Stimulated activated CD4-positive, alpha-beta T cell treated with anti-CD3 and anti-CD28 coated beads, Interleukin-4, amount 100 ng/mL, for 1 hour (primary cell): ENCODE data around the gene SLC31A2.

Experiments
- DNase-seq: peaks from one replicate; pipeline ENCODE4 v3.0.0-alpha.2; 2020

The SLC31A2 gene

GRCh38 chr9:113187929-113188595 is 37.3 kb downstream of the SLC31A2 start:
- DNase-seq, result no peak

DNA sequence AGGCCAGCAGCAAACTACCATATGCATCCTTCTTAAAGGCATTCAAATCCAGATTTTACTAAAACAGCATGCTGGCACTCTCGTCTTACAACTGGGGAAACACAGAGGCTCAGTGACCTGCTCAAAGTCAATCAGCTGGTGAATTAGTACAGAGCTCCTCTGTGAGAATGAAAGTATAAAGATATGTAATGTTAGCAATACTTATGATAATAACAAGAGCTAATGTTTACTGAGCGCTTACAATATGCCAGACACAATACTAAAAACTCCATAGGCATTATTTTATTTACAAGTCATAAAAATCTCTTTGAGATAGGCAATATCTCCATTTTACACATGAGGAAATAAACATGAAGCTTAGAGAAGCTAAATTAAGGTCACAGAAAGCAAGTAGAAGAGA is 41.6 kb downstream of the SLC31A2 start:
- DNase-seq, result no peak

- DNase-seq, result no peak
Measured at GRCh38 chr9:113199683-113200329, 49.0 kb downstream of the SLC31A2 start.

- no peak for DNase-seq
Measured at GRCh38 chr9:113205432-113205831, 54.6 kb downstream of the SLC31A2 start.

- DNase-seq, result no peak
Measured at GRCh38 chr9:113205861-113206260, 55.1 kb downstream of the SLC31A2 start.

- DNase-seq, result no peak
Measured at GRCh38 chr9:113210815-113211214, 60.0 kb downstream of the SLC31A2 start.
